AG04449 (cell line): ENCODE measurements around the gene TMEM238.

Source experiments
- CTCF ChIA-PET: fragments of 350-600 bp; formaldehyde crosslinking; extraction: SDS; loops from one replicate; lab custom pipeline; 2021; ENCODE audit warnings: antibody characterized with exemption; lab: Yijun Ruan, JAX
- POLR2A ChIA-PET: fragments of 400-600, 350-600 bp; formaldehyde crosslinking; extraction: SDS; loops from one replicate; lab custom pipeline; 2020; ENCODE audit warnings: antibody characterized with exemption, inconsistent platforms; lab: Yijun Ruan, JAX
- DNase-seq: peaks from one replicate; pipeline ENCODE4 v3.0.0-alpha.2; 2010; ENCODE audit warnings: low read depth, low spot score
- H3K4me3 ChIP-seq: 2 replicates; pipeline ENCODE4 v1.5.1; 2011; ENCODE audit warnings: low read depth, mild to moderate bottlenecking, control low read depth, low read length
- TF ChIP-seq, protein P1 (sequence below): IDR thresholded peaks from one replicate; pipeline ENCODE4 v1.5.1; 2011; ENCODE audit warnings: mild to moderate bottlenecking, moderate library complexity, low read length, control low read depth, inconsistent platforms; ENCODE audit not compliant: insufficient read depth; ENCODE audit errors: missing control alignments

The TMEM238 gene

GRCh38 chr19:55362990-55363716 lies 20.9 kb downstream of the TMEM238 start, which contains the start of gene GARIN5B:
Gene GARIN5B (minus strand): TSS chr19:55363260. CDS start chr19:55363066, 194 bp downstream.
- DNase-seq = no peak
- ChIA-PET POLR2A (interaction anchor here (1.6 to 1.9 kb wide), 2 partner anchors 10 to 24 kb away, joined by 5 to 7 read pairs; no protein-coding TSS in a partner anchor), CTCF (no interaction called here)
- TF ChIP-seq, protein P1, sequence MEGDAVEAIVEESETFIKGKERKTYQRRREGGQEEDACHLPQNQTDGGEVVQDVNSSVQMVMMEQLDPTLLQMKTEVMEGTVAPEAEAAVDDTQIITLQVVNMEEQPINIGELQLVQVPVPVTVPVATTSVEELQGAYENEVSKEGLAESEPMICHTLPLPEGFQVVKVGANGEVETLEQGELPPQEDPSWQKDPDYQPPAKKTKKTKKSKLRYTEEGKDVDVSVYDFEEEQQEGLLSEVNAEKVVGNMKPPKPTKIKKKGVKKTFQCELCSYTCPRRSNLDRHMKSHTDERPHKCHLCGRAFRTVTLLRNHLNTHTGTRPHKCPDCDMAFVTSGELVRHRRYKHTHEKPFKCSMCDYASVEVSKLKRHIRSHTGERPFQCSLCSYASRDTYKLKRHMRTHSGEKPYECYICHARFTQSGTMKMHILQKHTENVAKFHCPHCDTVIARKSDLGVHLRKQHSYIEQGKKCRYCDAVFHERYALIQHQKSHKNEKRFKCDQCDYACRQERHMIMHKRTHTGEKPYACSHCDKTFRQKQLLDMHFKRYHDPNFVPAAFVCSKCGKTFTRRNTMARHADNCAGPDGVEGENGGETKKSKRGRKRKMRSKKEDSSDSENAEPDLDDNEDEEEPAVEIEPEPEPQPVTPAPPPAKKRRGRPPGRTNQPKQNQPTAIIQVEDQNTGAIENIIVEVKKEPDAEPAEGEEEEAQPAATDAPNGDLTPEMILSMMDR = no peak
- no peak within 1 kb of the TSS for H3K4me3 ChIP-seq

- TF ChIP-seq, protein P1 = no peak
- H3K4me3 ChIP-seq = no peak overlapping the region
- CTCF ChIA-PET = interaction anchor here (1.1 kb wide), 1 partner anchor 56 kb away, joined by 4 read pairs; no protein-coding TSS in a partner anchor
- DNase-seq = no peak
- POLR2A ChIA-PET = interaction anchor here (0.6 to 1.9 kb wide), 3 partner anchors 10 to 23 kb away, joined by 3 to 7 read pairs (median 5); no protein-coding TSS in a partner anchor
Observed at GRCh38 chr19:55362174-55362989, 21.7 kb downstream of the TMEM238 start.

DNA sequence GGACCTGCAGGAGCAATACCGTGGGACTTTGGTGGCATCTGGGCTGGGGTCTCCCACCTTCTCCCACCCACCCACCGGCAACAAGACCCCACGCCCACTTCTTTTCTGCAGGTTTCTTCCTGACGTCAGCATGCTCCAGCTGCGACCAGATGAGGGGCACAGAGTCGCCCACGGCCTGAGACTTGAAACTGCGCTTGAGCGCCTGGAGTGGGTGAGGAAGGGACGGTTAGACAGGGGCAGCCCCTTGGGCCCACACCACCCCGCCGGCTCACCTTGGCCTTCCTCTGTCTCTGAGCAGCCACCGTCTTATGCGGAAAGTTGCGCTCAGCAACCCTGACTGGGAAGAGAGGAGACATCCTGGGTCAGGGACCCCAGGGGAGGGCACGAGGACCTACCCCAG lies 23.2 kb downstream of the TMEM238 start:
- DNase-seq = no peak
- H3K4me3 ChIP-seq = no peak overlapping the region
- POLR2A ChIA-PET = no interaction called here
- TF ChIP-seq, protein P1 = no peak
- CTCF ChIA-PET = interaction anchor here (1.1 kb wide), 2 partner anchors 58 to 59 kb away, joined by 4 read pairs; no protein-coding TSS in a partner anchor

DNA sequence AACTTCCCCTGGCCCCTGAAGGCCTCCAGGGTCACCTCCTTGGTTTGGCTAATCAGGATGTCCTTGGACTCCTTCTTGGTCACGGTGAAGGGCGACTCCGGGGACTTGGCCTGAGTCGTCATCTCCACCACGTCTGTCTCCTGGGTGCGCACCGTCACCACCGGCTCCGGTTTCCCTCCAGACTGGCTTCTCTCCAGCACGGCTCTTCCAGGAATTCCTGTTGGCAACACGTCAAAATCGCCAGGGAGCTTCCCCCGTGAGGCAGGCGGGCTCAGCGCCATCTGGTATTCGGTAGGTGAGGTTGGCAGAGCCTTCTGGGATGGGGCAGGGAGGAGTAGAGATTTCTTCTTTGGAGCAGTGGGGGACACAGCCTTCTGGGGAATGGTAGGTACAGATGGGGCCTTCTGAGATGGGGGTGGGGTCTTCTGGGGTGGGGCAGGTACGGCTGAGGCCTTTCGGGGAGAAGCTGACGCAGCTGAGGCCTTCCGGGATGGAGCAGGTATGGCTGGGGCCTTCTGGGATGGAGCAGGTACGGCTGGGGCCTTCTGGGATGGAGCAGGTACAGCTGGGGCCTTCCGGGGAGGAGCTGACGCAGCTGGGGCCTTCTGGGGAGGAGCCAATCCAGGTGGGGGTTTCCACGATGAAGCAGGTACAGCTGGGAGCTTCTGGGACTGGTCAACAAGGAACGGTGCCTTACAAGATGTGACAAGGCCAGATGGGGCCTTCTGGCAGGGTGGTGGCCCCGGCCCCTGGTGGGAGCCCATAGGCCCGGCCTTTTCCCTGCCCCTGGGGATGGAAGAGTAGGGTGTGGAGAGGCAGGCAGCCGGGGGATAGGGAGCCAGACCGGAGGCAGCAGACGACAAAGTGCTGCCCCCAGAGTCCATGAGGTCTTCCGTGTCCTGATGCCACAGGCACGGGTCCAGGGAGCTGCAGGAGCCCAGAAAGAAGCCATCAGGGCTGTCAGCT lies 24.9 kb downstream of the TMEM238 start:
- no peak overlapping the region for H3K4me3 ChIP-seq
- ChIA-PET CTCF (interaction anchor here (0.6 kb wide), 1 partner anchor 57 kb away, joined by 3 read pairs; no protein-coding TSS in a partner anchor), POLR2A (interaction anchor here (0.8 to 1.6 kb wide), 2 partner anchors 11 to 20 kb away, joined by 3 read pairs; partner anchors contain the start of genes IL11 and KMT5C)
- TF ChIP-seq, protein P1 = no peak
- no peak for DNase-seq

GRCh38 chr19:55358493-55358892 lies 25.6 kb downstream of the TMEM238 start:
- ChIA-PET POLR2A (interaction anchor here (1.6 kb wide), 1 partner anchor 12 kb away, joined by 3 read pairs; the partner anchor contains the start of gene IL11), CTCF (interaction anchor here (0.6 kb wide), 1 partner anchor 56 kb away, joined by 3 read pairs; no protein-coding TSS in a partner anchor)
- TF ChIP-seq, protein P1 = no peak
- no peak for DNase-seq
- no peak overlapping the region for H3K4me3 ChIP-seq
